Erythroblast (primary cell): Measurements from ENCODE around the gene TTLL5.

Experiments
- GATA1 ChIP-seq: IDR thresholded peaks from 2 replicates; pipeline ENCODE4 v1.6.1; 2011; ENCODE audit warnings: low read depth, mild to moderate bottlenecking, control low read depth, low read length, moderate library complexity
- POLR2A ChIP-seq: IDR thresholded peaks from 2 replicates; pipeline ENCODE4 v1.6.1; 2011; ENCODE audit warnings: mild to moderate bottlenecking, low read length

GRCh38 chr14:75764020-75764419 lies 103.0 kb downstream of the TTLL5 start:
- TF ChIP-seq POLR2A, result no peak
- TF ChIP-seq GATA1, result no peak
